CD4-positive, alpha-beta T cell treated with Interleukin-17A for 1 hour (primary cell): ENCODE results near the gene TMEM11.
"Not testable (repeated sequence)": the region's sequence is repeated elsewhere in the genome, so short reads cannot be mapped to it uniquely, and the experiment has no call there.

Experiments used
- DNase-seq: peaks from one replicate; pipeline ENCODE4 v3.0.0-alpha.2; 2020

The TMEM11 gene

GRCh38 chr17:21242026-21242697 lies 28.2 kb upstream of the TMEM11 start:
- no peak for DNase-seq

- DNase-seq = no peak
These were observed 27.6 kb upstream of the TMEM11 start for GRCh38 chr17:21241564-21241963.

- no peak for DNase-seq
These were observed 26.6 kb upstream of the TMEM11 start for GRCh38 chr17:21240369-21241055.

GRCh38 chr17:21239680-21240368 lies 25.9 kb upstream of the TMEM11 start:
- no peak for DNase-seq

- DNase-seq = no peak
These were observed 22.0 kb upstream of the TMEM11 start for GRCh38 chr17:21235921-21236320.

- DNase-seq = no peak
These were observed 19.8 kb upstream of the TMEM11 start for GRCh38 chr17:21233581-21234347.

- DNase-seq = no peak
These were observed 18.2 kb upstream of the TMEM11 start for GRCh38 chr17:21232033-21232749.

- DNase-seq = no peak
These were observed 17.6 kb upstream of the TMEM11 start for GRCh38 chr17:21231533-21231932.

GRCh38 chr17:21228845-21229244 lies 14.9 kb upstream of the TMEM11 start:
- no peak for DNase-seq

- no peak for DNase-seq
These were observed 14.2 kb upstream of the TMEM11 start for GRCh38 chr17:21228111-21228510.

- not testable (repeated sequence) for DNase-seq
These were observed 13.3 kb upstream of the TMEM11 start for GRCh38 chr17:21227277-21227676.

- DNase-seq = no peak
These were observed 9.1 kb upstream of the TMEM11 start for GRCh38 chr17:21223086-21223485.

GRCh38 chr17:21218831-21219380 lies 4.9 kb upstream of the TMEM11 start:
- no peak for DNase-seq

- no peak for DNase-seq
These were observed 4.1 kb upstream of the TMEM11 start for GRCh38 chr17:21218101-21218500.

- no peak for DNase-seq
These were observed 3.4 kb upstream of the TMEM11 start for GRCh38 chr17:21217346-21217745.

- no peak for DNase-seq
These were observed 2.0 kb upstream of the TMEM11 start for GRCh38 chr17:21215935-21216334.

GRCh38 chr17:21214777-21215541 lies 998 bp upstream of the TMEM11 start:
- peak; percentile 3 for DNase-seq

GRCh38 chr17:21213638-21214014 lies 335 bp downstream of the TMEM11 start:
- no peak for DNase-seq

GRCh38 chr17:21212826-21213637 lies 929 bp downstream of the TMEM11 start:
- no peak for DNase-seq

GRCh38 chr17:21211825-21212479 lies 2.0 kb downstream of the TMEM11 start:
- no peak for DNase-seq
